CD4-positive, alpha-beta T cell (primary cell): ENCODE measurements around the gene WASF3. TPM values are rescaled to one million over a fixed set of nuclear protein-coding genes. Genes with fewer than 3 reads are reported as not detected.

ENCODE experiments used
- ATAC-seq: fragments of 200-7000 bp; cut with Tn5 transposase; one replicate; pipeline ENCODE4 v1.10.0; 2022; ENCODE audit warnings: mild to moderate bottlenecking; ENCODE audit not compliant: poor library complexity
- CTCF ChIA-PET: fragments of 350-600 bp; sonication (Branson Sonifier 250); formaldehyde crosslinking; loops from one replicate; lab custom pipeline; 2021; ENCODE audit warnings: antibody characterized with exemption, inconsistent platforms; lab: Charles Lee
- POLR2A ChIA-PET: fragments of 350-600 bp; sonication (Branson Sonifier 250); formaldehyde crosslinking; loops from one replicate; lab custom pipeline; 2021; ENCODE audit warnings: antibody characterized with exemption, inconsistent platforms; lab: Charles Lee
- DNase-seq, 14 experiments: peaks; one replicate each; pipeline ENCODE4 v3.0.0-alpha.2; 2013 to 2020; ENCODE audit warnings: mixed read lengths in 2 of 14
- H3K27ac ChIP-seq, 2 donors: one replicate each; pipeline versions ENCODE4 v1.5.1 to v1.7.0; 2013; ENCODE audit warnings: low read length in 2 of 2, low read depth in 1 of 2, mild to moderate bottlenecking in 1 of 2
- H3K27me3 ChIP-seq, 2 experiments: 1 replicate in 1 of 2; 2 replicates in 1 of 2; pipeline versions ENCODE4 v1.6.1 to v1.7.0; 2013; ENCODE audit warnings: low read length in 2 of 2, control low read depth in 1 of 2, mild to moderate bottlenecking in 1 of 2, moderate library complexity in 1 of 2; ENCODE audit not compliant: insufficient read depth in 2 of 2, control insufficient read depth in 1 of 2
- H3K36me3 ChIP-seq: one replicate; pipeline ENCODE4 v1.6.1; 2013; ENCODE audit warnings: low read length, control low read depth; ENCODE audit not compliant: insufficient read depth
- H3K4me1 ChIP-seq: one replicate; pipeline ENCODE4 v1.6.1; 2013; ENCODE audit warnings: low read length, control low read depth; ENCODE audit not compliant: insufficient read depth
- H3K4me3 ChIP-seq: one replicate; pipeline ENCODE4 v1.5.1; 2013; ENCODE audit warnings: mild to moderate bottlenecking, low read length, moderate library complexity
- H3K9me3 ChIP-seq, 2 experiments: 1 replicate in 1 of 2; 2 replicates in 1 of 2; pipeline versions ENCODE4 v1.6.1 to v1.7.0; 2013; ENCODE audit warnings: low read length in 2 of 2, mild to moderate bottlenecking in 2 of 2, control low read depth in 1 of 2, moderate library complexity in 1 of 2; ENCODE audit not compliant: control insufficient read depth in 1 of 2, insufficient read depth in 1 of 2
- H3K27ac Mint-ChIP-seq: one replicate; pipeline ENCODE4 v1.8.0; 2020; ENCODE audit warnings: mixed read lengths
- H3K27me3 Mint-ChIP-seq: one replicate; pipeline ENCODE4 v1.8.0; 2021; ENCODE audit warnings: mixed read lengths
- H3K36me3 Mint-ChIP-seq: one replicate; pipeline ENCODE4 v1.8.0; 2021; ENCODE audit warnings: low read depth, mixed read lengths
- H3K4me1 Mint-ChIP-seq: one replicate; pipeline ENCODE4 v1.8.0; 2021; ENCODE audit warnings: low read depth, mixed read lengths
- H3K4me3 Mint-ChIP-seq: one replicate; pipeline ENCODE4 v1.8.0; 2020; ENCODE audit warnings: mild to moderate bottlenecking, mixed read lengths
- H3K9me3 Mint-ChIP-seq: one replicate; pipeline ENCODE4 v1.8.0; 2020; ENCODE audit warnings: mixed read lengths
- intact Hi-C, 2 experiments: fragments of 100-400 bp; cut with DNase I in 1 of 2; cut with micrococcal nuclease in 1 of 2; formaldehyde crosslinking; loops; one replicate each; pipeline versions ENCODE4 v1.15.1 to v1.9.0; 2023 to 2025; cut with DNase I, micrococcal nuclease
- total RNA-seq, 174 experiments: library from RNA in 2 of 174; stranded (reverse) in 2 of 174; gene quantifications; one replicate each; pipeline ENCODE4 v1.2.3 and lab custom pipeline; 2021 to 2026
- TF ChIP-seq, protein P1 (sequence below): fragments of 200-600 bp; IDR thresholded peaks from one replicate; pipeline ENCODE4 v1.8.0; 2022; ENCODE audit warnings: antibody characterized with exemption, mild to moderate bottlenecking

Gene WASF3
- total RNA-seq, 2 experiments from 2014 or later, result 0.08 TPM; not detected in 1

DNA sequence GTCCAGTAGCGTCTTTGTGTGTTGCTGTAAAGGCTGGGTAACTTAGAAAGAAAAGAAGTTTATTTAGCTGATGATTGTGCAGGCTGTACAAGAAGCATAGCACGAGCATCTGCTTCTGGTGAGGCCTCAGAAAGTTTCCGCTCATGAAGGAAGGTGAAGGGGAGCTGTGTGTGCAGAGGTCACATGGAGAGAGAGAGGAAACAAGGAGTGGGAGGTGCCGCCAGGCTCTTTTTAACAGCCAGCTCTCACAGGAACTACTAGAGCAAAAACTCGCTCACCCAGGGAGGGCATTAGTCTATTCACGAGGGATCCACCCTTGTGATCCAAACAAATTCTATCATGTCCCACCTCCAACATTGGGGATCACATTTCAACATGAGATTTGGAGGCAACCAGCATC, 103.3 kb downstream of the WASF3 start:
- H3K27me3 Mint-ChIP-seq, result peaks cover 18% of the 10 kb centered on the region
- Histone ChIP-seq H3K4me1 (no peaks in the 10 kb centered on the region), H3K36me3 (no peaks in the 10 kb centered on the region), H3K27ac (no peak overlapping the region), H3K9me3 (no peaks in the 10 kb centered on the region), H3K27me3 (no peaks in the 10 kb centered on the region), H3K4me3 (no peak overlapping the region)
- H3K4me1 Mint-ChIP-seq, result no peaks in the 10 kb centered on the region
- H3K27ac Mint-ChIP-seq, result no peak overlapping the region
- TF ChIP-seq, protein P1, sequence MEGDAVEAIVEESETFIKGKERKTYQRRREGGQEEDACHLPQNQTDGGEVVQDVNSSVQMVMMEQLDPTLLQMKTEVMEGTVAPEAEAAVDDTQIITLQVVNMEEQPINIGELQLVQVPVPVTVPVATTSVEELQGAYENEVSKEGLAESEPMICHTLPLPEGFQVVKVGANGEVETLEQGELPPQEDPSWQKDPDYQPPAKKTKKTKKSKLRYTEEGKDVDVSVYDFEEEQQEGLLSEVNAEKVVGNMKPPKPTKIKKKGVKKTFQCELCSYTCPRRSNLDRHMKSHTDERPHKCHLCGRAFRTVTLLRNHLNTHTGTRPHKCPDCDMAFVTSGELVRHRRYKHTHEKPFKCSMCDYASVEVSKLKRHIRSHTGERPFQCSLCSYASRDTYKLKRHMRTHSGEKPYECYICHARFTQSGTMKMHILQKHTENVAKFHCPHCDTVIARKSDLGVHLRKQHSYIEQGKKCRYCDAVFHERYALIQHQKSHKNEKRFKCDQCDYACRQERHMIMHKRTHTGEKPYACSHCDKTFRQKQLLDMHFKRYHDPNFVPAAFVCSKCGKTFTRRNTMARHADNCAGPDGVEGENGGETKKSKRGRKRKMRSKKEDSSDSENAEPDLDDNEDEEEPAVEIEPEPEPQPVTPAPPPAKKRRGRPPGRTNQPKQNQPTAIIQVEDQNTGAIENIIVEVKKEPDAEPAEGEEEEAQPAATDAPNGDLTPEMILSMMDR, result no peak
- intact Hi-C loops, result no loop called here
- ATAC-seq (no peak), DNase-seq (no peak)
- ChIA-PET CTCF (no interaction called here), POLR2A (no interaction called here)
- no peak overlapping the region for H3K4me3 Mint-ChIP-seq
- no peaks in the 10 kb centered on the region for H3K36me3 Mint-ChIP-seq
- no peaks in the 10 kb centered on the region for H3K9me3 Mint-ChIP-seq

DNA sequence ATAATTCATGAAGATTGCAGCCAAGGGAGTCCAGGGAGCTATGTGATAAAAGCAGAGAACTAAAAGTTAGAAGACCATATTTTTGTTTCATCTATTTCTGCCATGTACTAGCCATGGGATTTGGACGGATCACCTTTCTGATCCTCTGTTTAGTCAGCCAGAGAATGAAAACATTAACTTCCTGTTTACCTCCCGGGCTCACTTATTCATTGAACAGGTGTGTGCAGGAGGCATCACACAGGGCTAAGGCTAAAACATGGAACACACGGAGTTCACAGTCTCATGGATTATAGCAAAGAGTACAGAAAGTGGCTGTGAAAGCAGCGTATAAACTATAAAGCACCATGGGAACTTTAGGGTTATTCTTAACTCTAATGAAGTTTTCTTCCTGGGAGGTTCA, 106.3 kb downstream of the WASF3 start:
- H3K27ac Mint-ChIP-seq, result no peak overlapping the region
- ATAC-seq, result no peak
- no peaks in the 10 kb centered on the region for H3K4me1 ChIP-seq
- H3K9me3 Mint-ChIP-seq, result no peaks in the 10 kb centered on the region
- ChIA-PET POLR2A (no interaction called here), CTCF (no interaction called here)
- TF ChIP-seq, protein P1, result no peak
- no peaks in the 10 kb centered on the region for H3K27me3 ChIP-seq
- no peak overlapping the region for H3K4me3 Mint-ChIP-seq
- no peak for DNase-seq
- intact Hi-C loops, result no loop called here
- no peaks in the 10 kb centered on the region for H3K4me1 Mint-ChIP-seq
- H3K4me3 ChIP-seq, result no peak overlapping the region
- H3K27ac ChIP-seq, result no peak overlapping the region
- H3K27me3 Mint-ChIP-seq, result peaks cover 18% of the 10 kb centered on the region
- no peaks in the 10 kb centered on the region for H3K36me3 Mint-ChIP-seq
- no peaks in the 10 kb centered on the region for H3K36me3 ChIP-seq
- H3K9me3 ChIP-seq, result no peaks in the 10 kb centered on the region

DNA sequence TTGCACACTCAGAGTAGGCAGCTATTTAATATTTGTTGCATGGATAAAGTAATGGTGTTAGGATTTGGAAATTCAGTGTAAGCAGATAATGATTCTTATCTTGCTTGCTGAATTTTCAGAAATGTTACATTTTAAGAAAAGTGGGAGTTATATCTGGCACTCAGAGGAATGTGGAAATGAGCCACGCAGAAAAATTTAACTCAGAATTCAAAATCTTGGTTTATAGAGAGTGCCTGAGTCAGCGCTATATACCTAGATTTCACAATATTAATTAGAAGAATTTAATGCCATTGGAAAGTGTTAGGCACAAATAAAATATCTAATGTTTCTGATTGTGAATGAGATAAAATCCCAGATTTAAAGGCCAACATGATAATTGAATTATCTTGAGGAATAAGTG, 106.8 kb downstream of the WASF3 start:
- Mint-ChIP-seq H3K36me3 (no peaks in the 10 kb centered on the region), H3K9me3 (no peaks in the 10 kb centered on the region), H3K27me3 (peaks cover 18% of the 10 kb centered on the region), H3K27ac (no peak overlapping the region), H3K4me3 (no peak overlapping the region), H3K4me1 (no peaks in the 10 kb centered on the region)
- POLR2A ChIA-PET, result no interaction called here
- ATAC-seq, result no peak
- TF ChIP-seq, protein P1, result no peak
- H3K4me3 ChIP-seq, result no peak overlapping the region
- H3K4me1 ChIP-seq, result no peaks in the 10 kb centered on the region
- no peak overlapping the region for H3K27ac ChIP-seq
- no peaks in the 10 kb centered on the region for H3K36me3 ChIP-seq
- intact Hi-C loops, result no loop called here
- H3K9me3 ChIP-seq, result no peaks in the 10 kb centered on the region
- CTCF ChIA-PET, result no interaction called here
- no peak for DNase-seq
- H3K27me3 ChIP-seq, result no peaks in the 10 kb centered on the region
